EL (cell line): ENCODE results near the gene PLK5.
"Not testable (repeated sequence)": the region's sequence is repeated elsewhere in the genome, so short reads cannot be mapped to it uniquely, and the experiment has no call there.

Experiments
- DNase-seq: peaks from one replicate; pipeline ENCODE4 v3.0.0-alpha.2; 2016

PLK5 gene

GRCh38 chr19:1526979-1527649 lies 3.2 kb downstream of the PLK5 start:
- DNase-seq = no peak

GRCh38 chr19:1527650-1528309 lies 3.9 kb downstream of the PLK5 start:
- no peak for DNase-seq

GRCh38 chr19:1528596-1529429 lies 4.9 kb downstream of the PLK5 start:
- no peak for DNase-seq

GRCh38 chr19:1529430-1529816 lies 5.5 kb downstream of the PLK5 start:
- DNase-seq = no peak

- DNase-seq = not testable (repeated sequence)
Measured at GRCh38 chr19:1530856-1531255, 7.0 kb downstream of the PLK5 start.

- DNase-seq = no peak
Measured at GRCh38 chr19:1531587-1531986, 7.7 kb downstream of the PLK5 start.

- DNase-seq = no peak
Measured at GRCh38 chr19:1532003-1532402, 8.1 kb downstream of the PLK5 start.

GRCh38 chr19:1533510-1534150 lies 9.8 kb downstream of the PLK5 start:
- DNase-seq = no peak

- DNase-seq = no peak
Measured at GRCh38 chr19:1534972-1535371, 11.1 kb downstream of the PLK5 start.

- DNase-seq = not testable (repeated sequence)
Measured at GRCh38 chr19:1535699-1536098, 11.8 kb downstream of the PLK5 start.

GRCh38 chr19:1538978-1539377 lies 15.1 kb downstream of the PLK5 start:
- DNase-seq = no peak

- not testable (repeated sequence) for DNase-seq
Measured at GRCh38 chr19:1539749-1540148, 15.9 kb downstream of the PLK5 start.

GRCh38 chr19:1540365-1540925 lies 16.6 kb downstream of the PLK5 start:
- DNase-seq = no peak

GRCh38 chr19:1549332-1549945 lies 25.6 kb downstream of the PLK5 start:
- no peak for DNase-seq

GRCh38 chr19:1551068-1552040 lies 27.5 kb downstream of the PLK5 start:
- no peak for DNase-seq

- DNase-seq = no peak
Measured at GRCh38 chr19:1553415-1553814, 29.5 kb downstream of the PLK5 start.

- no peak for DNase-seq
Measured at GRCh38 chr19:1554968-1555367, 31.1 kb downstream of the PLK5 start.

- no peak for DNase-seq
Measured at GRCh38 chr19:1555487-1556389, 31.9 kb downstream of the PLK5 start.

- DNase-seq = no peak
Measured at GRCh38 chr19:1556390-1557070, 32.7 kb downstream of the PLK5 start.

- no peak for DNase-seq
Measured at GRCh38 chr19:1558552-1558951, 34.7 kb downstream of the PLK5 start.
